Mesenchymal stem cell (in vitro differentiated cells and primary cell): Measurements from ENCODE around the gene EAF1.

ENCODE experiments used
- DNase-seq: peaks from one replicate; pipeline ENCODE4 v3.0.0-alpha.2; 2013
- H2AFZ ChIP-seq: one replicate; pipeline ENCODE4 v1.6.1; 2013; ENCODE audit warnings: low read depth, mild to moderate bottlenecking, control low read depth, inconsistent platforms, low read length, moderate library complexity
- H2AK5ac ChIP-seq: 2 replicates; pipeline ENCODE4 v1.6.1; 2013; ENCODE audit warnings: low read length, moderate library complexity, mild to moderate bottlenecking, inconsistent platforms; ENCODE audit not compliant: severe bottlenecking
- H2BK120ac ChIP-seq: one replicate; pipeline ENCODE4 v1.6.1; 2013; ENCODE audit warnings: low read depth, mild to moderate bottlenecking, inconsistent platforms, low read length, moderate library complexity
- H2BK12ac ChIP-seq, 2 experiments: one replicate each; pipeline ENCODE4 v1.6.1; 2013; ENCODE audit warnings: inconsistent platforms in 2 of 2, low read length in 2 of 2, mild to moderate bottlenecking in 2 of 2, moderate library complexity in 2 of 2, control low read depth in 1 of 2
- H2BK15ac ChIP-seq: one replicate; pipeline ENCODE4 v1.6.1; 2013; ENCODE audit warnings: mild to moderate bottlenecking, low read depth, inconsistent platforms; ENCODE audit not compliant: poor library complexity, severe bottlenecking
- H2BK5ac ChIP-seq: 2 replicates; pipeline ENCODE4 v1.6.1; 2013; ENCODE audit warnings: low read depth, mild to moderate bottlenecking, low read length, control low read depth, inconsistent platforms; ENCODE audit not compliant: poor library complexity, severe bottlenecking
- H3K14ac ChIP-seq, 2 experiments: one replicate each; pipeline ENCODE4 v1.6.1; 2013; ENCODE audit warnings: inconsistent platforms in 2 of 2, low read length in 2 of 2, control low read depth in 1 of 2, mild to moderate bottlenecking in 1 of 2, moderate library complexity in 1 of 2
- H3K18ac ChIP-seq, 2 experiments: one replicate each; pipeline ENCODE4 v1.6.1; 2013; ENCODE audit warnings: inconsistent platforms in 2 of 2, low read length in 2 of 2, control low read depth in 1 of 2, low read depth in 1 of 2, mild to moderate bottlenecking in 1 of 2
- H3K23ac ChIP-seq, 2 experiments: one replicate each; pipeline ENCODE4 v1.6.1; 2013; ENCODE audit warnings: inconsistent platforms in 2 of 2, low read length in 2 of 2, mild to moderate bottlenecking in 2 of 2, moderate library complexity in 2 of 2, control low read depth in 1 of 2
- H3K27ac ChIP-seq: 2 replicates; pipeline ENCODE4 v1.5.1; 2013; ENCODE audit warnings: mild to moderate bottlenecking, moderate library complexity, low read length, control low read depth, inconsistent platforms; ENCODE audit not compliant: poor library complexity, severe bottlenecking
- H3K27me3 ChIP-seq, 2 experiments: 2 replicates each; pipeline versions ENCODE4 v1.6.1 to v1.7.0; 2013; ENCODE audit warnings: low read length in 2 of 2, mild to moderate bottlenecking in 2 of 2, moderate library complexity in 2 of 2, control low read depth in 1 of 2, inconsistent platforms in 1 of 2; ENCODE audit not compliant: control insufficient read depth in 1 of 2, insufficient read depth in 1 of 2
- H3K36me3 ChIP-seq, 2 experiments: 2 replicates each; pipeline versions ENCODE4 v1.6.1 to v1.7.0; 2013; ENCODE audit warnings: low read length in 2 of 2, control low read depth in 1 of 2, inconsistent platforms in 1 of 2, low read depth in 1 of 2, mild to moderate bottlenecking in 1 of 2; ENCODE audit not compliant: insufficient read depth in 2 of 2, control insufficient read depth in 1 of 2
- H3K4ac ChIP-seq, 2 experiments: one replicate each; pipeline ENCODE4 v1.6.1; 2013; ENCODE audit warnings: inconsistent platforms in 2 of 2, low read length in 2 of 2, mild to moderate bottlenecking in 2 of 2, moderate library complexity in 2 of 2, control low read depth in 1 of 2, low read depth in 1 of 2
- H3K4me1 ChIP-seq: 2 replicates; pipeline ENCODE4 v1.6.1; 2013; ENCODE audit warnings: low read depth, low read length, control low read depth; ENCODE audit not compliant: control insufficient read depth, insufficient read depth
- H3K4me2 ChIP-seq: 2 replicates; pipeline ENCODE4 v1.6.1; 2013; ENCODE audit warnings: low read length, mild to moderate bottlenecking, inconsistent platforms; ENCODE audit not compliant: poor library complexity, severe bottlenecking
- H3K4me3 ChIP-seq, 2 experiments: 2 replicates each; pipeline versions ENCODE4 v1.5.1 to v1.7.0; 2013; ENCODE audit warnings: low read length in 2 of 2, mild to moderate bottlenecking in 2 of 2, control low read depth in 1 of 2, low read depth in 1 of 2; ENCODE audit not compliant: insufficient read depth in 1 of 2
- H3K79me1 ChIP-seq: replicated peaks from 2 replicates; pipeline ENCODE4 v1.6.1; 2013; ENCODE audit warnings: mild to moderate bottlenecking, control low read depth, low read length, inconsistent platforms; ENCODE audit not compliant: poor library complexity, severe bottlenecking
- H3K9ac ChIP-seq: 2 replicates; pipeline ENCODE4 v1.7.0; 2013; ENCODE audit warnings: mild to moderate bottlenecking, low read length, moderate library complexity
- H3K9me3 ChIP-seq: 2 replicates; pipeline ENCODE4 v1.7.0; 2013; ENCODE audit warnings: mild to moderate bottlenecking, low read length; ENCODE audit not compliant: control insufficient read depth
- H4K8ac ChIP-seq: one replicate; pipeline ENCODE4 v1.6.1; 2013; ENCODE audit warnings: inconsistent platforms, mild to moderate bottlenecking, low read length, moderate library complexity
- H4K91ac ChIP-seq: one replicate; pipeline ENCODE4 v1.6.1; 2013; ENCODE audit warnings: mild to moderate bottlenecking, low read length, inconsistent platforms
- WGBS: methylation state at CpG from one replicate; pipeline ENCODE4 v1.1.7; 2013; ENCODE audit warnings: mixed read lengths; 5-methylcytosine and 5-hydroxymethylcytosine counted together

EAF1 gene

DNA sequence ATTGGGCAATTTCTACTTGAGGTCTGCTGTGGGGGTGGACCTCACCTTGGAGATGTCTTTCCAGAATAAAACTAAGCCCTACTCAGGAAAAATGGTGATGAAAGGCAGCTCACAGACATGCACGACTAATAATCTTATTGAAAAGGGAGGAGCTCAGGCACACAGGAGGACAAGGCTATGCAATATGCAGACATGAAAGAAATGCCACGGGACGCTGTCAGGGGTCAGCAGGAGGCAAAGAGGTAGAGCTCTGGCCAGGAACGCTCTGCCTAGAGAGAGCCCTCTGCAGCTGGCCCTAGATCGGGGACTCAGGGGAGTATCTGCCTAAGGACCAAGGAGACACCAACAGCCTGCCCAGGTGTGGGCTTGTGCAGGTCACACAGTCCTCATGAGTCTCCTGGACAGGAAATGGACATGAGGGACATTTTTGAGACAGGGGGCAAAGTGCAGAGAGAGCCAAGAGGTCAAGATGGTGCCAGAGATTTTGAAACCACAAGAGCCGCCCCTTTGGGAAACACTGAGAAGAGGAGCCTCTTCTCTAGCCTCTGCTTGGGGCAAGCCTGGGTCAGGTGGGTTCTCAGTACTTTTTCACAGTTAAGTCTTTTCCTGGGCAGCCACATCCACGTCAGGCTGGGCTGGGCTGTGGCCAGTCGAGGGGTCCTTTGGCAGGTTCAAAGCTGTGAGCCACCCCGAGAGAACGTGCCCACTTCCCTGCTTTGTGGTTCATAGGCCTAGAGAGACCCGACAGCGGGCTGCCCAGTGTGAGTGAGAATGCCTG is 23.2 kb downstream of the EAF1 start:
- H3K4ac ChIP-seq: no peak overlapping the region
- H3K27me3 ChIP-seq: no peaks in the 10 kb centered on the region
- H2BK120ac ChIP-seq: no peak overlapping the region
- no peak overlapping the region for H3K27ac ChIP-seq
- no peak overlapping the region for H2AFZ ChIP-seq
- DNase-seq: no peak
- H2AK5ac ChIP-seq: no peak overlapping the region
- no peak overlapping the region for H4K91ac ChIP-seq
- H3K9me3 ChIP-seq: no peaks in the 10 kb centered on the region
- no peak overlapping the region for H4K8ac ChIP-seq
- H3K23ac ChIP-seq: no peak overlapping the region
- 94% methylated on average over 12 of the region's 12 CpGs for WGBS
- H3K18ac ChIP-seq: no peak overlapping the region
- H3K4me1 ChIP-seq: no peaks in the 10 kb centered on the region
- no peak overlapping the region for H3K9ac ChIP-seq
- H2BK15ac ChIP-seq: no peak overlapping the region
- H3K14ac ChIP-seq: no peak overlapping the region
- H3K4me3 ChIP-seq: no peak overlapping the region
- no peak overlapping the region for H2BK5ac ChIP-seq
- H3K4me2 ChIP-seq: no peak overlapping the region
- no peak overlapping the region for H2BK12ac ChIP-seq
- H3K79me1 ChIP-seq: no peaks in the 10 kb centered on the region
- H3K36me3 ChIP-seq: peaks cover 8 to 37% of the 10 kb centered on the region in 2 experiments

GRCh38 chr3:15451216-15452113 is 24.1 kb downstream of the EAF1 start:
- Histone ChIP-seq H2BK5ac (no peak overlapping the region), H2BK15ac (no peak overlapping the region), H3K4me3 (no peak overlapping the region), H3K14ac (no peak overlapping the region), H4K91ac (no peak overlapping the region), H2AFZ (no peak overlapping the region), H3K79me1 (no peaks in the 10 kb centered on the region), H3K23ac (no peak overlapping the region), H3K9me3 (no peaks in the 10 kb centered on the region), H3K4ac (no peak overlapping the region), H2BK12ac (no peak overlapping the region), H3K9ac (no peak overlapping the region), H3K18ac (no peak overlapping the region), H3K4me2 (no peak overlapping the region), H3K27ac (no peak overlapping the region), H3K4me1 (no peaks in the 10 kb centered on the region), H3K27me3 (no peaks in the 10 kb centered on the region), H4K8ac (no peak overlapping the region), H3K36me3 (peaks cover 11 to 40% of the 10 kb centered on the region in 2 experiments), H2AK5ac (no peak overlapping the region), H2BK120ac (no peak overlapping the region)
- DNase-seq: no peak
- 90% methylated on average over 18 of the region's 18 CpGs for WGBS

DNA sequence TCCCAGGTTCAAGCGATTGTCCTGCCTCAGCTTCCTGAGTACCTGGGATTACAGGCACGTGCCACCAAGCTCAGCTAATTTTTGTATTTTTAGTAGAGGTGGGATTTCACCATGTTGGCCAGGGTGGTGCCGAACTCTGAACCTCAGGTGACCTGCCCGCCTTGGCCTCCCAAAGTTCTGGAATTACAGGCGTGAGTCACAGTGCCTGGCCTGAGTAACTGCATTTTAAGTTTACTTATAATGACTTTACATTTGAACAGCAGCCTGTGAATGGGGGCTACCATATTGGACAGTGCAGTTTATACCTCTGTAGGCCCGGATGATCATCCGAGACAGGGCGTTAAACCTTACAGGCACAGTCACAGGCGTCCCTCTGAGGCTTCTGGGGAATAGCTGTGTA is 24.8 kb downstream of the EAF1 start:
- H2AFZ ChIP-seq: no peak overlapping the region
- no peak overlapping the region for H2BK5ac ChIP-seq
- no peak overlapping the region for H3K14ac ChIP-seq
- H3K27ac ChIP-seq: no peak overlapping the region
- H3K23ac ChIP-seq: no peak overlapping the region
- no peak overlapping the region for H2BK120ac ChIP-seq
- WGBS: 81% methylated on average over 9 of the region's 9 CpGs
- no peaks in the 10 kb centered on the region for H3K27me3 ChIP-seq
- no peak overlapping the region for H4K8ac ChIP-seq
- no peak overlapping the region for H4K91ac ChIP-seq
- DNase-seq: no peak
- H3K9me3 ChIP-seq: no peaks in the 10 kb centered on the region
- H3K4ac ChIP-seq: no peak overlapping the region
- H2BK15ac ChIP-seq: no peak overlapping the region
- H3K4me3 ChIP-seq: no peak overlapping the region
- H2BK12ac ChIP-seq: no peak overlapping the region
- peaks cover 11 to 36% of the 10 kb centered on the region in 2 experiments for H3K36me3 ChIP-seq
- H3K4me1 ChIP-seq: no peaks in the 10 kb centered on the region
- H3K9ac ChIP-seq: no peak overlapping the region
- H3K4me2 ChIP-seq: no peak overlapping the region
- H2AK5ac ChIP-seq: no peak overlapping the region
- no peaks in the 10 kb centered on the region for H3K79me1 ChIP-seq
- H3K18ac ChIP-seq: no peak overlapping the region

DNA sequence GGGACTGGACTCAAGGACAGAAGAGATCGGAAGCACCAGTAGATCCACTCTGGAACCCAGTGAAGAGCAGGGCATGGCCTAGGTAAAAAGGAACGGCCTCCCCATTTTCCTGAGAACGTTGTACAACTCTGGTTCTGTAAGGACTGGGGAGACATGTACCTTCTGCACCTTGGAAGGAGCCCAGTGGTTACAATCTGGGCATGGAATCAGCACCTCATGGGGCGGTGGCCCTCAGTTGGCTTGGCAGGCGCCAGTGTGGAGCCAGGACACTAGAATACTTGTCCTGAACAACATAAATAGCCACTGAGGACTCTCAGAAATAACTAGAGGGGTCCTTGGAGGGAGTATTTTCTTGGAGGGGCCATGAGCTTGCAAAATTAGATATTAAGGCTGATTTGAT is 25.6 kb downstream of the EAF1 start:
- Histone ChIP-seq H3K4ac (no peak overlapping the region), H2BK12ac (no peak overlapping the region), H4K91ac (no peak overlapping the region), H3K23ac (no peak overlapping the region), H3K27ac (no peak overlapping the region), H4K8ac (no peak overlapping the region), H3K36me3 (peaks cover 11 to 35% of the 10 kb centered on the region in 2 experiments), H3K14ac (no peak overlapping the region), H2BK120ac (no peak overlapping the region), H3K27me3 (no peaks in the 10 kb centered on the region), H3K9ac (no peak overlapping the region), H2AFZ (no peak overlapping the region), H2BK5ac (no peak overlapping the region), H3K79me1 (no peaks in the 10 kb centered on the region), H2AK5ac (no peak overlapping the region), H3K18ac (no peak overlapping the region), H3K4me2 (no peak overlapping the region), H3K4me3 (no peak overlapping the region), H3K9me3 (no peaks in the 10 kb centered on the region), H3K4me1 (no peaks in the 10 kb centered on the region), H2BK15ac (no peak overlapping the region)
- no peak for DNase-seq
- 92% methylated on average over 4 of the region's 5 CpGs for WGBS
